OCI-LY3 (cell line): ENCODE data around the gene DAB2.

ENCODE experiments used
- H2AFZ ChIP-seq: fragments of 200-600, 300-600 bp; shearing (Covaris generic); 2 replicates; pipeline ENCODE4 v1.6.0; 2014; ENCODE audit warnings: antibody characterized with exemption, low read depth, low read length
- H3K27ac ChIP-seq: fragments of 200-600, 300-600 bp; sonication (generic); 2 replicates; pipeline ENCODE4 v1.5.1; 2014; ENCODE audit warnings: mild to moderate bottlenecking, low read length, moderate library complexity, mixed read lengths
- H3K27me3 ChIP-seq: fragments of 200-600, 300-600 bp; sonication (generic); 2 replicates; pipeline ENCODE4 v1.6.1; 2014; ENCODE audit warnings: low read depth, low read length, mixed read lengths
- H3K36me3 ChIP-seq: fragments of 200-600, 300-600 bp; sonication (generic); replicated peaks from 2 replicates; pipeline ENCODE3; 2014; ENCODE audit warnings: low read depth, low read length, mixed read lengths
- H3K4me1 ChIP-seq: fragments of 300-600, 200-600 bp; sonication (generic); 2 replicates; pipeline ENCODE4 v1.6.1; 2014; ENCODE audit warnings: low read length, mixed read lengths
- H3K4me2 ChIP-seq: fragments of 200-600, 300-600 bp; sonication (generic); 2 replicates; pipeline ENCODE4 v1.6.1; 2014; ENCODE audit warnings: low read length, mixed read lengths
- H3K4me3 ChIP-seq: fragments of 300-600, 200-600 bp; sonication (generic); 2 replicates; pipeline ENCODE4 v1.5.1; 2014; ENCODE audit warnings: antibody characterized with exemption, mild to moderate bottlenecking, low read length, moderate library complexity
- H3K79me2 ChIP-seq: fragments of 300-600, 200-600 bp; shearing (Covaris generic); 2 replicates; pipeline ENCODE4 v1.6.1; 2014; ENCODE audit warnings: mild to moderate bottlenecking, low read length, mixed read lengths
- H3K9ac ChIP-seq: fragments of 300-600, 200-600 bp; shearing (Covaris generic); 2 replicates; pipeline ENCODE4 v1.6.0; 2014; ENCODE audit warnings: mild to moderate bottlenecking, low read length, moderate library complexity
- H3K9me3 ChIP-seq: fragments of 200-600, 300-600 bp; shearing (Covaris generic); 2 replicates; pipeline ENCODE4 v1.6.1; 2014; ENCODE audit warnings: low read length, mixed read lengths; ENCODE audit not compliant: insufficient read depth
- H4K20me1 ChIP-seq: fragments of 200-600, 300-600 bp; sonication (generic); 2 replicates; pipeline ENCODE4 v1.6.1; 2016; ENCODE audit warnings: low read length, mixed read lengths; ENCODE audit not compliant: insufficient read depth
- EZH2phosphoT487 ChIP-seq: fragments of 200-600 bp; shearing (Covaris generic); IDR thresholded peaks from 2 replicates; pipeline ENCODE4 v1.6.1; 2018; ENCODE audit warnings: antibody characterized with exemption, mixed run types, low read depth
- TF ChIP-seq, protein P1 (sequence below): fragments of 200-600, 300-600 bp; sonication (generic); IDR thresholded peaks from 2 replicates; pipeline ENCODE4 v1.5.1; 2014; ENCODE audit warnings: antibody characterized with exemption, low read length, low read depth

DAB2 gene

DNA sequence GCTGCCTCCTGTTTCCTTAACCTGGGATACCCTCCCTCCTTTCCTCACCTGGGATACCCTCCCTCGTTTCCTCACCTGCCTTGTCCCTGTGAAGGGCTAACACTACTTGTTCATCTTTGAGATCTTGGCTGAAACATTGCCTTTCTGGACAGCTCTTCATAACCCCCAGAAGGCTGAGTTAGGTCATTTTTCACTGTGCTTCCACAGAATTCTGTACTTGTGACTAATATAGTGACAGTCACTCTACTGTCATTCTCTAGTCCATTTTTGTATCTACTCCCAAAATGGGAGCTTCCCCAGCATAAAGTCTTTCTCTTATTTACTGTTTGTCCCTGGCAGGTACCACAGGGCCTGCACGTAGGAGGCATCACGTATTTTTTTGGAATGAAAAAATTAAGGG lies 21.5 kb upstream of the DAB2 start:
- H3K9me3 ChIP-seq = no peaks in the 10 kb centered on the region
- H3K4me2 ChIP-seq = no peak overlapping the region
- H2AFZ ChIP-seq = no peak overlapping the region
- no peak overlapping the region for H3K4me3 ChIP-seq
- no peaks in the 10 kb centered on the region for H3K27me3 ChIP-seq
- H3K79me2 ChIP-seq = no peaks in the 10 kb centered on the region
- H3K36me3 ChIP-seq = no peaks in the 10 kb centered on the region
- TF ChIP-seq, protein P1, sequence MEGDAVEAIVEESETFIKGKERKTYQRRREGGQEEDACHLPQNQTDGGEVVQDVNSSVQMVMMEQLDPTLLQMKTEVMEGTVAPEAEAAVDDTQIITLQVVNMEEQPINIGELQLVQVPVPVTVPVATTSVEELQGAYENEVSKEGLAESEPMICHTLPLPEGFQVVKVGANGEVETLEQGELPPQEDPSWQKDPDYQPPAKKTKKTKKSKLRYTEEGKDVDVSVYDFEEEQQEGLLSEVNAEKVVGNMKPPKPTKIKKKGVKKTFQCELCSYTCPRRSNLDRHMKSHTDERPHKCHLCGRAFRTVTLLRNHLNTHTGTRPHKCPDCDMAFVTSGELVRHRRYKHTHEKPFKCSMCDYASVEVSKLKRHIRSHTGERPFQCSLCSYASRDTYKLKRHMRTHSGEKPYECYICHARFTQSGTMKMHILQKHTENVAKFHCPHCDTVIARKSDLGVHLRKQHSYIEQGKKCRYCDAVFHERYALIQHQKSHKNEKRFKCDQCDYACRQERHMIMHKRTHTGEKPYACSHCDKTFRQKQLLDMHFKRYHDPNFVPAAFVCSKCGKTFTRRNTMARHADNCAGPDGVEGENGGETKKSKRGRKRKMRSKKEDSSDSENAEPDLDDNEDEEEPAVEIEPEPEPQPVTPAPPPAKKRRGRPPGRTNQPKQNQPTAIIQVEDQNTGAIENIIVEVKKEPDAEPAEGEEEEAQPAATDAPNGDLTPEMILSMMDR = no peak
- TF ChIP-seq EZH2phosphoT487 = no peak
- no peak overlapping the region for H3K27ac ChIP-seq
- no peaks in the 10 kb centered on the region for H3K4me1 ChIP-seq
- no peaks in the 10 kb centered on the region for H4K20me1 ChIP-seq
- H3K9ac ChIP-seq = no peak overlapping the region

DNA sequence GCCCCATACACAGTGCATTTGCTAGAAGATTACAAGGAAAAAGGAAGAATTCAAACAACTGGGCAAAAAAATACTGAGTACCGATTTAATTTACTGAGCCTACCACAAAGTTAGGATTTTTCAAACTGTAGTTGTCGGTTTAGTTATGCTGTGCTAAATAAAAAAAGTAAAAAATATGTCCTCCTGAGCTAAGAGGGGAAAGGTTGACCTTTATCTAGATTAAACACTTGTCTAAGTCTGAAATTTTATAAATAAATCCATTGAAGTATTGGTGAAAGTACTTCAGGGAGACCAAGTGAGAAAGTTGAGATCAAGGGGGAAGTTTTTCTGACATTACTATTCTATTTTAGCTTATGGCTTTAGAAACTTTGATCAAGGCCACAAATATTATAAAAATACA lies 19.1 kb upstream of the DAB2 start:
- Histone ChIP-seq H3K4me3 (no peak overlapping the region), H2AFZ (no peak overlapping the region), H4K20me1 (no peaks in the 10 kb centered on the region), H3K79me2 (no peaks in the 10 kb centered on the region), H3K4me2 (no peak overlapping the region), H3K9ac (no peak overlapping the region), H3K27me3 (no peaks in the 10 kb centered on the region), H3K4me1 (peaks cover 12% of the 10 kb centered on the region), H3K27ac (no peak overlapping the region), H3K36me3 (no peaks in the 10 kb centered on the region), H3K9me3 (no peaks in the 10 kb centered on the region)
- TF ChIP-seq, protein P1 = no peak
- no peak for TF ChIP-seq EZH2phosphoT487

DNA sequence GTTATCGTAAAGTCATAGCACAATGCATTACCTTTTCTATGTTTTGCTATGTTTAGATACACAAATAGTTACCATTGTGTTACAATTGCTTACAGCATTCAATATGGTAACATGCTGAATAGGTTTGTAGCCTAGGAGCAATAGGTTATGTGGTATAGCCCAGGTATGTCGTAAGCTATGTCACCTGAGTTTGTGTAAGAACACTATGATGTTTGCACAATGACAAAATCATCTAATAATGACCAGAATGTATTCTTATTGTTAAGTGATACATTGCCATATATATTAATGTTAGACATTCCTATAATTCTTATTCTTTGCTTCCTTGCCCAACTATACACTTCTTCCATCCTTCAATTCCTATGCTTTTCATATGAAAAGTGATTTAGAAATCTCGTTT lies 18.2 kb upstream of the DAB2 start:
- Histone ChIP-seq H3K79me2 (no peaks in the 10 kb centered on the region), H3K27ac (no peak overlapping the region), H3K4me1 (peaks cover 12% of the 10 kb centered on the region), H2AFZ (no peak overlapping the region), H3K27me3 (no peaks in the 10 kb centered on the region), H4K20me1 (no peaks in the 10 kb centered on the region), H3K36me3 (no peaks in the 10 kb centered on the region), H3K4me3 (no peak overlapping the region), H3K4me2 (no peak overlapping the region), H3K9ac (no peak overlapping the region), H3K9me3 (no peaks in the 10 kb centered on the region)
- TF ChIP-seq, protein P1 = no peak
- TF ChIP-seq EZH2phosphoT487 = no peak

DNA sequence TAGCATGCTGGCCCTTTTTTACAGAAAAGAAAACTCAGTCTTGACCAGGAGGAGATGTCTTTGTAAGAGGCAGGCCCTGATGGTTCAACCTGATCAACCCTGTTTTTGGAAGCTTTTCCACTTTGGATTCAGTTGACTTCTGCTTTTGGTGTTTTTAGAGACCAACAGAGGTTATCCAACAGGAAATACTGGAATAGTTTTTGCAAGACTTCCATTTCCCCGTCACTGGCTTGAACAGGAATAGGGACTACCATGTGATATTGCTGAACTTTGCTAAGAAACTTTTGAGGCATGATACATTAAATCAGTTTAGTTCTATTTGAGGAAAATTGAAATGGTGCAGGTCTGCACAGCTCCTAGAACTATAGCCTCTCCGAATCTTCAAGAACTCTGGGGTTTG lies 17.1 kb upstream of the DAB2 start:
- H3K27me3 ChIP-seq = no peaks in the 10 kb centered on the region
- no peaks in the 10 kb centered on the region for H3K9me3 ChIP-seq
- H3K27ac ChIP-seq = no peak overlapping the region
- no peak for TF ChIP-seq EZH2phosphoT487
- no peak overlapping the region for H2AFZ ChIP-seq
- H3K9ac ChIP-seq = no peak overlapping the region
- no peaks in the 10 kb centered on the region for H4K20me1 ChIP-seq
- no peaks in the 10 kb centered on the region for H3K79me2 ChIP-seq
- H3K4me1 ChIP-seq = peaks cover 16% of the 10 kb centered on the region
- no peaks in the 10 kb centered on the region for H3K36me3 ChIP-seq
- H3K4me3 ChIP-seq = no peak overlapping the region
- H3K4me2 ChIP-seq = no peak overlapping the region
